Cerebellar nuclear complex (tissue), 1 donor: Measurements from ENCODE around the gene RRAGD.
A peak's percentile ranks its signal among the peaks of the same experiment; 100 is the strongest.
"Not testable (repeated sequence)": the region's sequence is repeated elsewhere in the genome, so short reads cannot be mapped to it uniquely, and the experiment has no call there.

Experiments used
- DNase-seq, 2 experiments: peaks; one replicate each; lab custom pipeline; 2025; lab: John Stamatoyannopoulos, UW

RRAGD gene

GRCh38 chr6:89411145-89412070, 665 bp downstream of the RRAGD start:
- no peak for DNase-seq

GRCh38 chr6:89410788-89411144, 1.3 kb downstream of the RRAGD start:
- DNase-seq = no peak

- no peak for DNase-seq
These were observed 1.8 kb downstream of the RRAGD start for GRCh38 chr6:89410231-89410761.

- DNase-seq = no peak
These were observed 2.5 kb downstream of the RRAGD start for GRCh38 chr6:89409461-89410035.

GRCh38 chr6:89406141-89406540, 5.9 kb downstream of the RRAGD start:
- DNase-seq = no peak

GRCh38 chr6:89404512-89404911, 7.6 kb downstream of the RRAGD start:
- no peak for DNase-seq

- DNase-seq = no peak
These were observed 9.3 kb downstream of the RRAGD start for GRCh38 chr6:89402776-89403175.

- DNase-seq = no peak
These were observed 11.1 kb downstream of the RRAGD start for GRCh38 chr6:89400912-89401399.

GRCh38 chr6:89400050-89400449, 12.0 kb downstream of the RRAGD start:
- no peak for DNase-seq

- no peak for DNase-seq
These were observed 13.1 kb downstream of the RRAGD start for GRCh38 chr6:89398762-89399525.

GRCh38 chr6:89397884-89398283, 14.2 kb downstream of the RRAGD start:
- not testable (repeated sequence) for DNase-seq

- no peak for DNase-seq
These were observed 18.4 kb downstream of the RRAGD start for GRCh38 chr6:89393659-89394058.

- no peak for DNase-seq
These were observed 19.2 kb downstream of the RRAGD start for GRCh38 chr6:89392823-89393222.

- DNase-seq = peak in 1 of 2 experiments; percentile 31
These were observed 23.2 kb downstream of the RRAGD start for GRCh38 chr6:89388846-89389245.

- no peak for DNase-seq
These were observed 24.4 kb downstream of the RRAGD start for GRCh38 chr6:89387516-89388201.

- no peak for DNase-seq
These were observed 25.1 kb downstream of the RRAGD start for GRCh38 chr6:89386917-89387491.

GRCh38 chr6:89385846-89386245, 26.2 kb downstream of the RRAGD start:
- no peak for DNase-seq

GRCh38 chr6:89385156-89385667, 26.9 kb downstream of the RRAGD start:
- peak; percentile 98 for DNase-seq

GRCh38 chr6:89381031-89381430, 31.0 kb downstream of the RRAGD start:
- no peak for DNase-seq

- DNase-seq = peak; percentile 86
These were observed 32.8 kb downstream of the RRAGD start for GRCh38 chr6:89379281-89379680.

GRCh38 chr6:89378628-89379027, 33.4 kb downstream of the RRAGD start:
- DNase-seq = no peak
